ENCODE data around the gene EVI5.
"Not testable (repeated sequence)": the region's sequence is repeated elsewhere in the genome, so short reads cannot be mapped to it uniquely, and the experiment has no call there.

EVI5 gene

GRCh38 chr1:92786111-92786901, 1.4 kb upstream of the EVI5 start:
- no peak for DNase-seq (ENCODE audit: low read depth)
- H3K4me3 ChIP-seq (ENCODE audit: low read depth, low read length): no peak overlapping the region
- no peak for TF ChIP-seq CTCF (IDR thresholded peaks at IDR 0.05; ENCODE audit: low read depth, low read length, missing control alignments)

GRCh38 chr1:92784021-92784638, 778 bp downstream of the EVI5 start:
- in situ Hi-C loops (cut with HindIII; ENCODE audit: low sequenced_read_pairs): no loop called here
- DNase-seq (ENCODE audit: low read depth): peak; percentile 18
- no peak for TF ChIP-seq CTCF (IDR thresholded peaks at IDR 0.05; ENCODE audit: low read depth, low read length, missing control alignments)
- peak overlapping the region; percentile 67 for H3K4me3 ChIP-seq (ENCODE audit: low read depth, low read length)

More at GRCh38 chr1:92786111-92786901, 1.4 kb upstream of the EVI5 start:
- in situ Hi-C loops (cut with HindIII; ENCODE audit: low sequenced_read_pairs): no loop called here

GRCh38 chr1:92783550-92783949, 1.4 kb downstream of the EVI5 start:
- DNase-seq (ENCODE audit: low read depth); in situ Hi-C loops (cut with HindIII; ENCODE audit: low sequenced_read_pairs): not testable (repeated sequence)
- peak overlapping the region; percentile 67 for H3K4me3 ChIP-seq (ENCODE audit: low read depth, low read length)

GRCh38 chr1:92778376-92778775, 6.5 kb downstream of the EVI5 start:
- in situ Hi-C loops (cut with HindIII; ENCODE audit: low sequenced_read_pairs): no loop called here
- no peak for DNase-seq (ENCODE audit: low read depth)
- no peak for TF ChIP-seq CTCF (IDR thresholded peaks at IDR 0.05; ENCODE audit: low read depth, low read length, missing control alignments)
- H3K4me3 ChIP-seq (ENCODE audit: low read depth, low read length): no peak overlapping the region

GRCh38 chr1:92774407-92774806, 10.5 kb downstream of the EVI5 start:
- DNase-seq (ENCODE audit: low read depth): no peak
- no peak for TF ChIP-seq CTCF (IDR thresholded peaks at IDR 0.05; ENCODE audit: low read depth, low read length, missing control alignments)
- H3K4me3 ChIP-seq (ENCODE audit: low read depth, low read length): no peak overlapping the region
- in situ Hi-C loops (cut with HindIII; ENCODE audit: low sequenced_read_pairs): no loop called here

- in situ Hi-C loops (cut with HindIII; ENCODE audit: low sequenced_read_pairs); DNase-seq (ENCODE audit: low read depth); H3K4me3 ChIP-seq (ENCODE audit: low read depth, low read length): not testable (repeated sequence)
These were observed 11.2 kb downstream of the EVI5 start for GRCh38 chr1:92773749-92774148.

- no peak overlapping the region for H3K4me3 ChIP-seq (ENCODE audit: low read depth, low read length)
- DNase-seq (ENCODE audit: low read depth): no peak
- in situ Hi-C loops (cut with HindIII; ENCODE audit: low sequenced_read_pairs): no loop called here
- no peak for TF ChIP-seq CTCF (IDR thresholded peaks at IDR 0.05; ENCODE audit: low read depth, low read length, missing control alignments)
These were observed 15.1 kb downstream of the EVI5 start for GRCh38 chr1:92769856-92770255.
